Measurements from ENCODE around the gene SUSD1.

Gene SUSD1

DNA sequence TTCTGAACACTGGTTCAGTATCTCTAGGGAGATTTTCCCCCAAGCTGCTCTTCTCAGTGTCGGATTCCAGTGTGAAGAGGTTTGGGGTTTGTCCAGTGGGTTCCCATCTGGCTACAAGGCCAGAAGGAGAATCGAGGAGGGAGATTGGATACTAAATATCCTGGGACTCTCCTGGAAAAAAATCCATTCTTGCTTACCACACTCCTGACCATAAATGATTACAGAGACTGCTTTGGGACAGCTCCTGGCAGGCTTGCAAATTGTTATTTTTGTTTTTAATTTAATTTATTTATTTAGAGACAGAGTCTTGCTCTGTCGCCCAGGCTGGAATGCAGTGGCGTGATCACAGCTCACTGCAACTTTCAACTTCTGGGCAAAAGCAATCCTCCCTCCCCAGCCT lies 4.7 kb upstream of the SUSD1 start:
- Histone ChIP-seq H3K79me2 (ENCODE audit: control insufficient read depth, insufficient read depth, low read length) (no peaks in the 10 kb centered on the region), H2BK120ac (ENCODE audit: low read depth, low read length) (no peak overlapping the region), H3K79me1 (ENCODE audit: low read length) (no peaks in the 10 kb centered on the region), H3K4me3 (ENCODE audit: low read length) (no peak overlapping the region), H4K8ac (ENCODE audit: low read depth, low read length) (peak overlapping the region; percentile 31), H3K4me1 (ENCODE audit: control insufficient read depth, low read depth, low read length) (peaks cover 3% of the 10 kb centered on the region), H3K27me3 (ENCODE audit: insufficient read depth, low read length, poor library complexity) (no peaks in the 10 kb centered on the region), H3K23ac (ENCODE audit: low read length) (no peak overlapping the region), H3K36me3 (ENCODE audit: control insufficient read depth, insufficient read depth, low read length) (no peaks in the 10 kb centered on the region), H2BK15ac (replicated peaks; ENCODE audit: low read depth) (no peak overlapping the region), H3K18ac (ENCODE audit: low read length) (no peak overlapping the region), H3K9ac (ENCODE audit: low read length) (peak overlapping the region; percentile 16), H3K4me2 (ENCODE audit: low read length) (no peak overlapping the region), H3K4ac (ENCODE audit: low read depth, low read length) (no peak overlapping the region), H3K27ac (ENCODE audit: low read depth, low read length) (no peak overlapping the region), H2AK5ac (ENCODE audit: low read length) (no peak overlapping the region), H3K56ac (ENCODE audit: low read length) (no peak overlapping the region), H2BK5ac (ENCODE audit: low read length) (no peak overlapping the region), H4K5ac (ENCODE audit: low read length) (no peak overlapping the region)
- no CpG with 5 or more reads among the region's 4 CpGs for WGBS (ENCODE audit: extremely low coverage, insufficient coverage, low lambda C conversion rate)
- DNase-seq = no peak

DNA sequence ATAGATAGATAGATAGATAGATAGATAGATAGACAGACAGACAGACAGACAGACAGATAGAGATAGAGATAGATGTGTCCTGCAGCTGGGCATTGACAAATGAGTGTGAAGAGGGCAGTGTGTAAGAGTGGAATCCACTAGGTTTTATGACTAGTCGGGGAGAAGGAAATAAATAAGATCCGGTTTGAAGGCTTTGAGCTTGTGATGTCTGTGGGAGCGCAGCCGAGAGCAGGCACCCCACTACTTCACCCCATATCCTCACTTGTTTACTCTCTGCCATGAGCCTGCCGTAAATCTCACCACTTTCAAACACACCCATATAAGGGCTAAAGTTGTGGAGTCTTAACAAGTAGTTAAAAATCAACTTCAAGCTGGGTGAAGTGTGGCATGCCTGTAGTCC lies 1.4 kb upstream of the SUSD1 start:
- no CpG with 5 or more reads among the region's 5 CpGs for WGBS (ENCODE audit: extremely low coverage, insufficient coverage, low lambda C conversion rate)
- Histone ChIP-seq H3K79me1 (ENCODE audit: low read length) (no peaks in the 10 kb centered on the region), H3K27ac (ENCODE audit: low read depth, low read length) (no peak overlapping the region), H3K4ac (ENCODE audit: low read depth, low read length) (no peak overlapping the region), H3K4me3 (ENCODE audit: low read length) (no peak overlapping the region), H3K4me1 (ENCODE audit: control insufficient read depth, low read depth, low read length) (peaks cover 4% of the 10 kb centered on the region), H3K23ac (ENCODE audit: low read length) (no peak overlapping the region), H3K79me2 (ENCODE audit: control insufficient read depth, insufficient read depth, low read length) (no peaks in the 10 kb centered on the region), H3K9ac (ENCODE audit: low read length) (no peak overlapping the region), H3K56ac (ENCODE audit: low read length) (no peak overlapping the region), H3K36me3 (ENCODE audit: control insufficient read depth, insufficient read depth, low read length) (no peaks in the 10 kb centered on the region), H3K4me2 (ENCODE audit: low read length) (no peak overlapping the region), H4K8ac (ENCODE audit: low read depth, low read length) (no peak overlapping the region), H3K27me3 (ENCODE audit: insufficient read depth, low read length, poor library complexity) (no peaks in the 10 kb centered on the region), H2BK5ac (ENCODE audit: low read length) (no peak overlapping the region), H2BK120ac (ENCODE audit: low read depth, low read length) (no peak overlapping the region), H3K18ac (ENCODE audit: low read length) (no peak overlapping the region), H2BK15ac (replicated peaks; ENCODE audit: low read depth) (no peak overlapping the region), H4K5ac (ENCODE audit: low read length) (no peak overlapping the region), H2AK5ac (ENCODE audit: low read length) (no peak overlapping the region)
- DNase-seq = no peak

DNA sequence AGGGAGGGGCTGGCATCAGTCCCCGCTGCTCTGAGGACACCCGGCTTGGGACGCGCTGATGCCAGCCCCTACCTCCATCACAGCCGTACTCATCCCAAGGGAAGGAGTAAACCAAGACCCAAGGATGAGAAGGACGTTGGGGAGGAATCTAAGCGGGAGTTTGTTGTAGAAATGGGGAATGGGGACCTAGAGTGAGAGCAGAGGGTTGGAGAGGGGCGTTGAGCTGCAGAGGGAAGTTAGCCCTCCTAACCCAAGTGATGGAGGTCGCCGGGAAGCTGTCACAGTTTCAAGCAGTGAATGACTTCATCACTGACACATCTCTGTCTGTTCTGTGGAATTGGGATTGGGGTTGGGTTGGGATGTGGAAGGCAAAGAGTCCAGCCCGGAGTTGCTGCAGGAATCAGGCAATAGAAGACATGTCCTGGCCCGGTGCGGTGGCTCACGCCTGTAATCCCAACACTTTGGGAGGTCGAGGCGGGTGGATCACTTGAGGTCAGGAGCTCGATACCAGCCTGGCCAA lies 759 bp upstream of the SUSD1 start:
- no peak overlapping the region for H4K5ac ChIP-seq (ENCODE audit: low read length)
- H3K36me3 ChIP-seq (ENCODE audit: control insufficient read depth, insufficient read depth, low read length) = no peaks in the 10 kb centered on the region
- H2BK120ac ChIP-seq (ENCODE audit: low read depth, low read length) = no peak overlapping the region
- H4K8ac ChIP-seq (ENCODE audit: low read depth, low read length) = no peak overlapping the region
- H3K4me3 ChIP-seq (ENCODE audit: low read length) = peak overlapping the region; percentile 59
- H2AK5ac ChIP-seq (ENCODE audit: low read length) = no peak overlapping the region
- H3K27me3 ChIP-seq (ENCODE audit: insufficient read depth, low read length, poor library complexity) = no peaks in the 10 kb centered on the region
- no peak overlapping the region for H2BK15ac ChIP-seq (replicated peaks; ENCODE audit: low read depth)
- peak overlapping the region; percentile 84 for H3K4me2 ChIP-seq (ENCODE audit: low read length)
- no peak overlapping the region for H3K4ac ChIP-seq (ENCODE audit: low read depth, low read length)
- peaks cover 3% of the 10 kb centered on the region for H3K4me1 ChIP-seq (ENCODE audit: control insufficient read depth, low read depth, low read length)
- no peak overlapping the region for H3K18ac ChIP-seq (ENCODE audit: low read length)
- peak overlapping the region; percentile 83 for H3K9ac ChIP-seq (ENCODE audit: low read length)
- H3K56ac ChIP-seq (ENCODE audit: low read length) = peak overlapping the region; percentile 89
- H3K23ac ChIP-seq (ENCODE audit: low read length) = no peak overlapping the region
- WGBS (ENCODE audit: extremely low coverage, insufficient coverage, low lambda C conversion rate) = no CpG with 5 or more reads among the region's 17 CpGs
- H3K79me1 ChIP-seq (ENCODE audit: low read length) = no peaks in the 10 kb centered on the region
- DNase-seq = peak; percentile 72
- H3K79me2 ChIP-seq (ENCODE audit: control insufficient read depth, insufficient read depth, low read length) = no peaks in the 10 kb centered on the region
- H2BK5ac ChIP-seq (ENCODE audit: low read length) = no peak overlapping the region
- H3K27ac ChIP-seq (ENCODE audit: low read depth, low read length) = no peak overlapping the region

DNA sequence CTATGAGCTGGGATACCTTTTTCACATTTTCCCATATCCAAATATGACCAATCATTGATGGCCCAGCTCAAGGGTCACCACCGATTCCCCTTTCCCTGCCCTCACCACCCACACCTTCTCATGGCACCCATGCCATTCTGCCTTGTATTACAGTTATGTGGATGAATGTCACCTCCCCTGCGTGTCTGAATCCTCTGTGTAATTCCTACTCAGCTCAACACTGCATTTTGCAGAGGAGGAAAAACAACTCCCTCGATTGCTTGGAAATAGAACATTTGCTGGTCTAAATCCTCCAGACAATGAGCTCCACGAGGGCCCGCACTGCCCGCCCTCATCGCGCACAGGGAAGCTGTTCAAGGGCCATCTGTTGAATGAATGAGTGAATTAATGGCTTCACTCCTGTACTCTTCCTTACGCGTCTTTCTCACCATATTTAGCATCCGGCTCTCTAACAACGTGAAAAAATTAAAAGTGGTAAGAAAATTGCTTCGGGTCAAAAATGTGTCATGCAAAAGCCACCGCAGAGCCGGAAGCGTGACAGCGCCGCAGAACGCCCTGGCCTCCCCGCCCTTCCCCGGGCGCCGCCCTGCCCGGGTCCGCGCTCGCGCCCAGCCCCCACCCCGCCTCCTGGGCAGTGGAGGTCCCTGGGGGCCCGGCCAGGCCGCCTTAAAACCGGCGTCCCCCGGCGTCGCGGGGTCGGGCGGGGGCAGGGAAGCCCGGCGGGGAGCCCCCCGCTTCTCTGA lies 704 bp downstream of the SUSD1 start:
- Histone ChIP-seq H4K8ac (ENCODE audit: low read depth, low read length) (peak overlapping the region; percentile 77), H3K4me2 (ENCODE audit: low read length) (peak overlapping the region; percentile 84), H2BK120ac (ENCODE audit: low read depth, low read length) (peak overlapping the region; percentile 95), H3K79me2 (ENCODE audit: control insufficient read depth, insufficient read depth, low read length) (no peaks in the 10 kb centered on the region), H3K27ac (ENCODE audit: low read depth, low read length) (peak overlapping the region; percentile 45), H3K9ac (ENCODE audit: low read length) (peak overlapping the region; percentile 83), H3K4me1 (ENCODE audit: control insufficient read depth, low read depth, low read length) (peaks cover 2% of the 10 kb centered on the region), H3K23ac (ENCODE audit: low read length) (no peak overlapping the region), H3K4me3 (ENCODE audit: low read length) (peak overlapping the region; percentile 59), H2BK15ac (replicated peaks; ENCODE audit: low read depth) (peak overlapping the region; percentile 76), H4K5ac (ENCODE audit: low read length) (no peak overlapping the region), H3K79me1 (ENCODE audit: low read length) (no peaks in the 10 kb centered on the region), H3K27me3 (ENCODE audit: insufficient read depth, low read length, poor library complexity) (no peaks in the 10 kb centered on the region), H3K4ac (ENCODE audit: low read depth, low read length) (peak overlapping the region; percentile 92), H2AK5ac (ENCODE audit: low read length) (no peak overlapping the region), H3K56ac (ENCODE audit: low read length) (peak overlapping the region; percentile 89), H3K18ac (ENCODE audit: low read length) (peak overlapping the region; percentile 99), H2BK5ac (ENCODE audit: low read length) (no peak overlapping the region), H3K36me3 (ENCODE audit: control insufficient read depth, insufficient read depth, low read length) (no peaks in the 10 kb centered on the region)
- peak; percentile 39 for DNase-seq
- whole genome bisulfite sequencing (ENCODE audit: extremely low coverage, insufficient coverage, low lambda C conversion rate) = no CpG with 5 or more reads among the region's 42 CpGs

DNA sequence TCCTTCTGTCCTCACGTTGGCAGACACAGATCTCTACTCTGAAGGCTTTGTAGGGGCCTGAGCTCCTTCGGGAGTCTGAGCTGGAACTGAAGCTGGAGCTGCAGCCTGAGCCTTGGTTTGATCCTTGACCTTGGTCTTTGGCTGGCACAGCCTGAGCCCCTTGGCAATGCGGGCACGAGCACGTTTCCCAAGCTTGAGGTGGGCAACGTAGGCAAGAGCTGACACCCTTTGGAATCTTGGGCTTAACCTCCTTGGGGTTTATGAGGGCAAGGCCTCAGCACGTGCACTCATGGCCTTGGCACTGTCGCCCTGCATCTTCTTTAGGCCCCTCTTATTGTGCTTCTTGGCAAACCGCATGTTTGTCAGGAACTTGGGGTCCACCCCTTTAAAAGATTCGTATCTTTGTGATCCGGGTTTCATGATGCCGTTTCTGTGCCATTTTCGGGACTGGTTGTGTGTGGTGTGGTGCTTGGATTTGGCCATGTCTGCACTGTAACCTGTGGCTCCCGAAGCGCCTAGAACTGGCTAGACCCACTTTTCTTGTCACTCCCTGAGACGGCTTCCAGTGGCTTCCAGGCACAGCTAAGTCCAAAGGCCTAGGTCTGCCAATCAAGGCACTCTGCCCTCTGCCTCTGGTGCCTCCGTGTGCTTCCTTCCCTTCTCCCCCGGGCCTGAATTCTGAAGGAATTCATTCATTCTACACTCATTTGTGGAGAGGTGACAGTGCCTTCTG lies 1.4 kb downstream of the SUSD1 start:
- Histone ChIP-seq H3K79me2 (ENCODE audit: control insufficient read depth, insufficient read depth, low read length) (no peaks in the 10 kb centered on the region), H2BK120ac (ENCODE audit: low read depth, low read length) (no peak overlapping the region), H3K4ac (ENCODE audit: low read depth, low read length) (no peak overlapping the region), H3K4me1 (ENCODE audit: control insufficient read depth, low read depth, low read length) (peaks cover 2% of the 10 kb centered on the region), H2BK5ac (ENCODE audit: low read length) (no peak overlapping the region), H3K4me3 (ENCODE audit: low read length) (no peak overlapping the region), H2AK5ac (ENCODE audit: low read length) (peak overlapping the region; percentile 25), H3K9ac (ENCODE audit: low read length) (no peak overlapping the region), H3K56ac (ENCODE audit: low read length) (peak overlapping the region; percentile 19), H2BK15ac (replicated peaks; ENCODE audit: low read depth) (no peak overlapping the region), H3K27ac (ENCODE audit: low read depth, low read length) (no peak overlapping the region), H3K79me1 (ENCODE audit: low read length) (no peaks in the 10 kb centered on the region), H3K27me3 (ENCODE audit: insufficient read depth, low read length, poor library complexity) (no peaks in the 10 kb centered on the region), H3K36me3 (ENCODE audit: control insufficient read depth, insufficient read depth, low read length) (no peaks in the 10 kb centered on the region), H3K18ac (ENCODE audit: low read length) (no peak overlapping the region), H3K23ac (ENCODE audit: low read length) (no peak overlapping the region), H4K8ac (ENCODE audit: low read depth, low read length) (no peak overlapping the region), H4K5ac (ENCODE audit: low read length) (no peak overlapping the region), H3K4me2 (ENCODE audit: low read length) (no peak overlapping the region)
- WGBS (ENCODE audit: extremely low coverage, insufficient coverage, low lambda C conversion rate) = no CpG with 5 or more reads among the region's 18 CpGs
- no peak for DNase-seq

Measured in mesendoderm (in vitro differentiated cells).